Type B pancreatic cell (in vitro differentiated cells): Measurements from ENCODE around the gene TAF6. TPM values are rescaled to one million over a fixed set of nuclear protein-coding genes. Genes with fewer than 3 reads are reported as not detected.
A peak's percentile ranks its signal among the peaks of the same experiment; 100 is the strongest.
"Not testable (repeated sequence)": the region's sequence is repeated elsewhere in the genome, so short reads cannot be mapped to it uniquely, and the experiment has no call there.

ENCODE experiments used
- DNase-seq: peaks from one replicate; pipeline ENCODE4 v3.0.0; 2021; ENCODE audit warnings: mixed read lengths; ENCODE audit not compliant: unreplicated experiment; ENCODE audit errors: extremely low spot score
- H3K27ac Mint-ChIP-seq: 2 replicates; pipeline ENCODE4 v1.8.0; 2021; ENCODE audit warnings: mild to moderate bottlenecking, mixed read lengths
- H3K27me3 Mint-ChIP-seq: 2 replicates; pipeline ENCODE4 v1.8.0; 2021; ENCODE audit warnings: mixed read lengths
- H3K36me3 Mint-ChIP-seq: 2 replicates; pipeline ENCODE4 v1.8.0; 2021; ENCODE audit warnings: mixed read lengths
- H3K4me1 Mint-ChIP-seq: one replicate; pipeline ENCODE4 v1.8.0; 2021; ENCODE audit warnings: mixed read lengths; ENCODE audit not compliant: unreplicated experiment
- H3K4me3 Mint-ChIP-seq: 2 replicates; pipeline ENCODE4 v1.8.0; 2021; ENCODE audit warnings: mild to moderate bottlenecking, mixed read lengths
- H3K9me3 Mint-ChIP-seq: 2 replicates; pipeline ENCODE4 v1.8.0; 2021; ENCODE audit warnings: mixed read lengths
- total RNA-seq: library from RNA; stranded (reverse); gene quantifications from 2 replicates; pipeline ENCODE4 v1.2.1, GENCODE V29; 2021; ENCODE audit warnings: low replicate concordance
- TF ChIP-seq, protein P1 (sequence below): fragments of 200-600 bp; sonication (generic); conservative IDR thresholded peaks from 2 replicates; pipeline ENCODE4 v1.5.0; 2021; ENCODE audit warnings: antibody characterized with exemption, mild to moderate bottlenecking

TAF6 gene
- total RNA-seq, 1 donor from 2014 or later = 77.7 TPM

DNA sequence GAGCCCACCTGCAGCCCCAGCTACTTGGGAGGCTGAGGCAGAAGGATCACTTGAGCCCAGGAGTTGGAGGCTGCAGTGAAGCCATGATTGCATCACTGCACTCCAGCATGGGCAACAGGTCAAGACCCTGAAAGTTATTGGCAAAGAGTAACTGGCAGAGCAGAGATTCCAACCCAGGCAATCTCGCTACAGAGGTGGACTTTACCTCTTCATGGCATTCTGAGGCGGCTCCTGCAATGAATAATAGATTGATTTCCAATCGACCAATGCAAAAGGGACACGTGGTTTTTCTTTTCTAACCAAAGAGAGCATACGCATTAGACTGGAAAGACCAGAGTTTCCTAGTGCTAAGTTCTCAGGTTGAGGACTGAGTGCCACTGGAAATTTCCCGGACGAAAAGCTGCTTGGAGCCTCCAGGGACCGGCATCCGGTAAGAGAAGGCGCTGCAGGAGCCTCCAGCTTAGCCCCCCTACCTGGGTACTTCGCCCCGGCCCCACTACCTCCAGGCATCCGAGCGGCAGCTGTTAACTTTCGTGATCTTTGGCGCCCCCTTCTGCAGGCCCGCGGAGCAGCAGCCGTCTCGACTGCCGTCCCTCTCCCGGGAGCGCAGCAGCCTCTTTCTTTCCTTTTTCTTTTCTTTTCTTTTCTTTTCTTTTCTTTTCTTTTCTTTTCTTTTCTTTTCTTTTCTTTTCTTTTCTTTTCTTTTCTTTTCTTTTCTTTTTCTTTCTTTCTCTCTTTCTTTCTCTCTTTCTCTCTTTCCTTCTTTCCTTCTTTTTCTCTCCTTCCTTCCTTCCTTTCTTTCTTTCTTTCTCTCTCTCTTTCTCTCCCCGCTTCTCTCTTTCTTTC, 11.7 kb upstream of the TAF6 start:
- DNase-seq = peak; percentile 89
- Mint-ChIP-seq H3K27ac (no peak overlapping the region), H3K36me3 (no peaks in the 10 kb centered on the region), H3K9me3 (no peaks in the 10 kb centered on the region), H3K4me3 (no peak overlapping the region), H3K4me1 (peaks cover 20% of the 10 kb centered on the region), H3K27me3 (no peaks in the 10 kb centered on the region)
- TF ChIP-seq, protein P1, sequence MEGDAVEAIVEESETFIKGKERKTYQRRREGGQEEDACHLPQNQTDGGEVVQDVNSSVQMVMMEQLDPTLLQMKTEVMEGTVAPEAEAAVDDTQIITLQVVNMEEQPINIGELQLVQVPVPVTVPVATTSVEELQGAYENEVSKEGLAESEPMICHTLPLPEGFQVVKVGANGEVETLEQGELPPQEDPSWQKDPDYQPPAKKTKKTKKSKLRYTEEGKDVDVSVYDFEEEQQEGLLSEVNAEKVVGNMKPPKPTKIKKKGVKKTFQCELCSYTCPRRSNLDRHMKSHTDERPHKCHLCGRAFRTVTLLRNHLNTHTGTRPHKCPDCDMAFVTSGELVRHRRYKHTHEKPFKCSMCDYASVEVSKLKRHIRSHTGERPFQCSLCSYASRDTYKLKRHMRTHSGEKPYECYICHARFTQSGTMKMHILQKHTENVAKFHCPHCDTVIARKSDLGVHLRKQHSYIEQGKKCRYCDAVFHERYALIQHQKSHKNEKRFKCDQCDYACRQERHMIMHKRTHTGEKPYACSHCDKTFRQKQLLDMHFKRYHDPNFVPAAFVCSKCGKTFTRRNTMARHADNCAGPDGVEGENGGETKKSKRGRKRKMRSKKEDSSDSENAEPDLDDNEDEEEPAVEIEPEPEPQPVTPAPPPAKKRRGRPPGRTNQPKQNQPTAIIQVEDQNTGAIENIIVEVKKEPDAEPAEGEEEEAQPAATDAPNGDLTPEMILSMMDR = peak; percentile 93

DNA sequence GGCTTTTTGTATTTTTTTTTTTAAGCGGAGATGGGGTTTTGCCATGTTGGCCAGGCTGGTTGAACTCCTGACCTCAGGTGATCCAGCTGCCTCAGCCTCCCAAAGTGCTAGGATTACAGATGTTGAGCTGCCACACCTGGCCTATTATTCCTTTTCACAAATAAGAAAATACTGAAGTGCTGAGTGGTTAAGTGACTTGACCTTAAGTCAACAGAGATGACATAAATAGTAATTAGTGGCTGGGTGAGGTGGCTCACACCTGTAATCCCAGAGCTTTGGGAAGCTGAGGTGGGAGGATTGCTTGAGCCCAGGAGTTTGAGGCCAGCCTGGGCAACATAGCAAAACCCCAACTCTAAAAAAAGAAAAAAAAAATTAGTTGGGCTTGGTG, 11.1 kb upstream of the TAF6 start:
- H3K36me3 Mint-ChIP-seq, DNase-seq, H3K9me3 Mint-ChIP-seq, H3K27me3 Mint-ChIP-seq, H3K4me3 Mint-ChIP-seq, H3K27ac Mint-ChIP-seq: not testable (repeated sequence)
- H3K4me1 Mint-ChIP-seq = peaks cover 18% of the 10 kb centered on the region

DNA sequence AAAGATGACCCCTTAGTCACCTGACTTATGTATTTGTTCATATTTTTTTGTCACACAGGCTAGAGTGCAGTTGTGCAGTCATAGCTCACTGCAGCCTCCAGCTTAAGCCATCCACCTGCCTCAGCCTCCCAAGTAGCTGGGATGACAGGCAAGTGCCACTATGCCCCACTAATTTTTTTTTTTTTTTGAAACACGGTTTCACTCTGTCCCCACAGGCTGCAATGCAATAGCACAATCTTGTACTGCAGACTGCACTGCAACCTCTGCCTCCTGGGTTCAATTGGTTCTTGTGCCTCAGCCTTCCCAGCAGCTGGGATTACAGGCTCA, 9.4 kb upstream of the TAF6 start:
- no peak for DNase-seq
- TF ChIP-seq, protein P1 = no peak
- Mint-ChIP-seq H3K27ac (peak overlapping the region; percentile 80), H3K36me3 (no peaks in the 10 kb centered on the region), H3K27me3 (no peaks in the 10 kb centered on the region), H3K4me1 (peaks cover 24% of the 10 kb centered on the region), H3K4me3 (peak overlapping the region; percentile 84), H3K9me3 (no peaks in the 10 kb centered on the region)

DNA sequence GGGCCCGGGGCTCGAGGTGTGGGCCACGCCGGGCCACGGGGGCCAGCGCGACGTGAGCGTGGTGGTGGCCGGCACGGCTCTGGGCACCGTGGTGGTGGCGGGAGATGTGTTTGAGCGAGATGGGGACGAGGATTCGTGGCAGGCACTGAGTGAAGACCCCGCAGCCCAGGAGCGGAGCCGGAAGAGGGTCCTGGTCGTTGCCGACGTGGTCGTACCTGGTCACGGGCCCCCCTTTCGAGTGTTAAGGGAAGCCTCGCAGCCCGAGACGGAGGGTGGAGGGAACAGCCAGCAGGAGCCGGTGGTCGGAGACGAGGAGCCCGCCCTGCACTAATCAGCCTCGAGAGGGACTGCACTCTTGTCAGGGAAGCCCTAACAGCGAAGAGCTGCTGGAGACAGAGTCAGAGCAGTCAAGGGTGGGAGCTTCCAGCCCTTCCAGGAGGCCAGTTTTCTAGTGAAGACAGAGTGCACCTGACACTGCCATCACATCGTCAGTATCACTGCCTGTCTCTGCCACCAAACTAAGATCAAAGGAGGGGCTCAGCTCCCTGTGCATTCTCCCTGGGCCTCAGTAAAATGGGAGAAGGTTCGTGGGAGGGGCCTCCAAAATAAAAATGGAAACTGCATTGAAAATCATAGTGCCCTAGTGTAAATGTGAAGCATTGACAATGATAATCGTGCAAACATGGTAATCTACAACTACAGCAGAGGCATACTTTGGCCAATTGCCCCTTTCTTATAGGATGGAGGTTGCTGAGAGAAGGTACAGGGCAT, 8.9 kb upstream of the TAF6 start:
- H3K27ac Mint-ChIP-seq = peak overlapping the region; percentile 80

DNA sequence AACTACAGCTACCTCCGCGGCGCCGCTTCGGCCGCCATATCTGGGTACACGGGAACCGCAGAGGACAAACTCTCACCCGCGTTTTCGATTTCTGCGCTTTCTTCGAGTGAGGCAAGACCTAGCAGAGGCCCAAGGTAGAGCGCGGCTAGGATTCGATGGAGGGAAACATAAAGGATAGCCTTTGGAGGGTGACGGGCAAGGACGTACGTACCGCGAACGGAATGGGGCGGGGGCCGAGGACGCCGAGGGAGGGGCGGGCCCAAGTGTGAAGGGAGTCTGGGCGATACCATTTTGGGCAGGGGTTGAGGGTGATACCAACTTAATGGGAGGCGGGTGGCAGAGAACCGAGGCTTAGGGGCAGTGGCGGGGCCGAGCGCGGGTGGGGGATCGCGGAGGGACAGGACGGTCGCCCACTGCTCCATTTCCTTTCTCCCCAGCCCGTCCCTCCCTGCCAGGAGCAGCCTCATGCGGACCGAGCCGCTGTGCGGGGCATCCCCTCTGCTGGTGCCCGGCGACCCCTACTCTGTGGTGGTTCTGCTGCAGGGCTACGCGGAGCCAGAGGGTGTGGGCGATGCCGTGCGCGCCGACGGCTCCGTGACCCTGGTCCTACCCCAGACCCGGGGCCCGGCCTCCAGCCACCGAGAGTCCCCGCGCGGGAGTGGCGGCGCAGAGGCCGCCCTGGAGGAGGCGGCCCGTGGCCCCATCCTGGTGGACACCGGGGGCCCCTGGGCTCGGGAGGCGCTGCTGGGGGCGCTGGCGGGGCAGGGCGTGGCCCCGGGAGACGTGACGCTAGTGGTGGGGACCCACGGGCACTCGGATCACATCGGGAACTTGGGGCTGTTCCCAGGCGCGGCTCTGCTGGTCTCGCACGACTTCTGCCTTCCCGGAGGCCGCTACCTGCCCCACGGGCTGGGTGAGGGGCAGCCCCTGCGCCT, 8.0 kb upstream of the TAF6 start, which contains the start of gene MBLAC1:
Gene MBLAC1, plus strand, starts transcription at position 37 of the 935 bp plus-strand sequence. Its CDS starts 429 bp downstream, at position 466.
- DNase-seq = peak; percentile 92
- Mint-ChIP-seq H3K9me3 (no peaks in the 10 kb centered on the region), H3K4me1 (peaks cover 17% of the 10 kb centered on the region), H3K27me3 (no peaks in the 10 kb centered on the region), H3K36me3 (no peaks in the 10 kb centered on the region), H3K27ac (peak within 1 kb of the TSS; percentile 100), H3K4me3 (peak within 1 kb of the TSS; percentile 100)
- TF ChIP-seq, protein P1 = no peak

More for the DNA sequence above, 8.9 kb upstream of the TAF6 start:
- Mint-ChIP-seq H3K36me3 (no peaks in the 10 kb centered on the region), H3K4me1 (peaks cover 24% of the 10 kb centered on the region), H3K4me3 (peak overlapping the region; percentile 84), H3K9me3 (no peaks in the 10 kb centered on the region), H3K27me3 (no peaks in the 10 kb centered on the region)
- TF ChIP-seq, protein P1 = no peak
- no peak for DNase-seq
